GM21619 (cell line): ENCODE measurements around the gene CAB39L.

Experiments
- ATAC-seq: cut with Tn5 transposase; IDR thresholded peaks from one replicate; pipeline ENCODE4 v1.9.1; 2021; ENCODE audit not compliant: unreplicated experiment

CAB39L gene

GRCh38 chr13:49443357-49443703 lies 534 bp downstream of the CAB39L start:
- ATAC-seq, result no peak

GRCh38 chr13:49441846-49442245 lies 2.0 kb downstream of the CAB39L start:
- no peak for ATAC-seq

DNA sequence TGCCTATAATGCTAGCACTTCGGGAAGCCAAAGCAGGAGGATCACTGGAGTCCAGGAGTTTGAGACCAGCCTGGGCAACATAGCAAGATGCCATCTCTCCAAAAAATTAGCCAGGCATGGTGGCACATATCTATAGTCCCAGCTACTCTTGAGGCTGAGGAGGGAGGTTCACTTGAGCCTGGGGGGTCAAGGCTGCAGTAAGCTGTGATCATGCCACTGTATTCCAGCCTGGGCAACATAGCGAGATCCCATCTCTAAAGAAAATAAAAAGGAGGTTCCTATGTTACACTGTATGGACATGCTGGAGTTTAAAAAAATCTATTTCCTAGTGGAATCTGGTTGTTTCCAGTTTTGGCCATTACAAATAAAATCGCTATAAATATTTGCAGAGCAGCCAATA lies 2.6 kb downstream of the CAB39L start:
- ATAC-seq, result no peak

DNA sequence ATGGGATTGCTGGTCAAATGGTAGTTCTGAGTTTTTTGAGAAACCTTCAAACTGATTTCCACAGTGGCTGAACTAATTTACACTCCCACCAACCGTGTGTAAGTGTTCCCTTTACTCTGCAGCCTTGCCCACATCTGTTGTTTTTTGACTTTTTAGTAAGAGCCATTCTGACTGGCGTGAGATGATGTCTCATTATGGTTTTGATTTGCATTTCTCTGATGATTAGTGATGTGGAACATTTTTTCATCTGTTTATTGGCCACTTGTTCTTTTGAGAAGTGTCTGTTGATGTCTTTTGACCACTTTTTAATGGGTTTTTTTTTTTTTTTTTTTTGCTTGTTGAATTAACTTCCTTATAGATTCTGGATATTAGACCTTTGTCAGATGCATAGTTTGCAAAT lies 4.3 kb downstream of the CAB39L start:
- ATAC-seq, result no peak

DNA sequence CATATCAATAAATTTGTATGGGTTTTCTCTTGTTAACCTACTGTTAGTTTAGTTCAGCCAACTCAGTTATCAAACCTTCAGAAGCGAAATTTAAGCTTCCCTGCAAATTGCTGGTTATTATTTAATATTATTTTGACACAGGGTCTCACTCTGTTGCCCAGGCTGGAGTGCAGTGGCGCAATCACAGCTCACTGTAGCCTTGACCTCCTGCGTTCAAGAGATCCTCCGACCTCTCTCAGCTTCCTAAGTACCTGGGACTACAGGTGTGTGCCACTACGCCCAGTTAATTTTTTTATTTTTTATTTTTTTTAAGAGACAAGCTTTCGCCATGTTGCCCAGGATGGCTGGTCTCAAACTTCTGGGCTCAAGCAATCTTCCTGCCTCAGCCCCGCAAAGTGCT lies 6.2 kb downstream of the CAB39L start:
- ATAC-seq, result no peak

DNA sequence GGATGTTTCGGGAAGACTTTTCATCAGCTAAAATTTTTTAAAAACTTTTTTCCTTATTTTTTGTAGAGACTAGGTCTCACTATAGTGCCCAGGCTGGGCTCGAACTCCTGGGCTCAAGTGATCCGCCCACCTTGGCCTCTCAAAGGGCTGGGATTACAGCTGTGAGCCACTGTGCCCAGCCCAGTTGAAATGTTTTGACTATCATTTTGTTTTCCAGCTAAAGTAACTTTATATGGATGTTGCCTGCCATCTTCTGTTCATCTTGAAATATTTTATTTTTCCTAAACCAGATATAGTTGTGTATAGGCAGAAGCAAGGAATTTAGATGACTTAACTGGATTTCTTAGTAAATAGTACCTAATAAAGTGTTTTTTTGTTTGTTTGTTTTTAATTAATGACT lies 7.0 kb downstream of the CAB39L start:
- ATAC-seq, result no peak

DNA sequence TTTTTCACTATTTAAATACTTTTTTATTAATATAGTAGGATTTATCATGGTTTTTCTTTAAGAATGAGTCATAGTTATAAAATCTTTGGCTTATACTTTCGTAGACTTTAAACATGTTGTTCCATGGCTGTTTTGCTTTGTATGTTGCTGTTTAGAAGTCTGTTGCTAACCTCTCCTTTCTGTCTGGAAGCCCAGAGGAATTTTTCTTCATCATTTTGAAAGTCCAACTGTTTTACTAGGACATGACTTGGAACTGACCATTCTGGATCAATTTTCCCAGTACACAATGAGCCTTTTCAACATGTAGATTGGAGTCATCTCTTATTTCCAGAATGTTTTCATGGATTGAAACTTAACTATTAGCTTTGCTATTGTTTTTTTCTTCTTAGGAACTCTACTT lies 7.9 kb downstream of the CAB39L start:
- ATAC-seq, result no peak

DNA sequence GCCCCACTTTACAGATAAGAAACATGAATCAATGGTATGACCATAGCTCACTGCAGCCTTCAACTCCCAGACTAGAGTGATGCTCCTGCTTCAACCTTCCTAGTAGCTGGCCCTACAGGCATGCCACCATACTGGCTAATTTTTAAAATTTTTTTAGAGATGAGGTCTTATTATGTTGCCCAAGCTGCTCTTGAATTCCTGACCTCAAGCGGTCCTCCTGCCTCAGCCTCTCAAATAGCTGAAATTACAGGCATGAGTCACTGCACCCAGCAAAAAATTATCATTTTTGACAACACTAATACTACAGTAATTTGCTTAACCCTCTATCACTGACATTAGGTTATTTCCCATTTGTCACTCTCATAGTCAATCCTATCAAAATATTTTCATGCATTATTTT lies 14.7 kb downstream of the CAB39L start:
- ATAC-seq, result no peak

- no peak for ATAC-seq
Observed at GRCh38 chr13:49428041-49428763, 15.7 kb downstream of the CAB39L start.

- no peak for ATAC-seq
Observed at GRCh38 chr13:49424011-49424560, 19.8 kb downstream of the CAB39L start.

GRCh38 chr13:49421391-49421790 lies 22.5 kb downstream of the CAB39L start:
- peak; percentile 75 for ATAC-seq

- ATAC-seq, result no peak
Observed at GRCh38 chr13:49419276-49419675, 24.6 kb downstream of the CAB39L start.

GRCh38 chr13:49418206-49418605 lies 25.7 kb downstream of the CAB39L start:
- no peak for ATAC-seq

DNA sequence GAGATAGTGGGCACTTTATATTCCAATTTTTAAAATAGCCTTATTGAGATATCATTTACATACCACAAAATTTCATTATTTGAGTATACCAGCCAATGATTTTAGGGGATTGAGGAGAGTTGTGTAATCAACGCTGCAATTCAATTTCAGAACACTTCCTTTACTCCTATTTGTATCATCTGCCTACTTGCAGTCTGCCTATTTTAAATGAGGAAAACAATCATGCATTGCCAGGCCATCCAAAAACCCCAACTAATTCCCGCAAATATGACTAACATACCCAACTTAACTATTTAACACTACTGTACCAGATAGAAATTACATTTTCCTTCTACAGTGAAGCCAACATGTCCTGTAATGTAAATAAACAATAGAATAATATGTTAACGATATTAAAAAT lies 26.7 kb downstream of the CAB39L start:
- no peak for ATAC-seq

GRCh38 chr13:49412749-49413148 lies 31.1 kb downstream of the CAB39L start:
- ATAC-seq, result no peak

- ATAC-seq, result no peak
Observed at GRCh38 chr13:49411353-49411752, 32.5 kb downstream of the CAB39L start.

GRCh38 chr13:49410477-49410876 lies 33.4 kb downstream of the CAB39L start:
- ATAC-seq, result no peak

DNA sequence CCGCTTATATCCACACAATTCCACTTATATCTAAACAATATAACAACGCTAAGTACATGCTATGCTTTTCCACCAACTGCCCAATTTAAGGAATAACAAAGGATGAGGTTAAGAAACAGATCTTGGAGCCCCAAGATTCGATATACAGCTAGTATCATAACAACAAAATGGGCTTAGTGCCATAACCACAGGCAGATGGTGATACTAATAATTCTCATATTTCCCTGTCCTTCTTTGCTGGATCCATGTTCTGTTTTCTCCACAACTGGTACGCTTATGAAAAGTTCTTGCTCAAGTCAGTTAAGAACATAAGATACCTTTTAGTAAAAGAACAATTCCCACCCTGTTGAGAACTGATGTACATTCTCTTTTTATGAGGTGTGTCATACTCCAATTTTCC lies 33.9 kb downstream of the CAB39L start:
- no peak for ATAC-seq

GRCh38 chr13:49409008-49409407 lies 34.9 kb downstream of the CAB39L start:
- no peak for ATAC-seq

DNA sequence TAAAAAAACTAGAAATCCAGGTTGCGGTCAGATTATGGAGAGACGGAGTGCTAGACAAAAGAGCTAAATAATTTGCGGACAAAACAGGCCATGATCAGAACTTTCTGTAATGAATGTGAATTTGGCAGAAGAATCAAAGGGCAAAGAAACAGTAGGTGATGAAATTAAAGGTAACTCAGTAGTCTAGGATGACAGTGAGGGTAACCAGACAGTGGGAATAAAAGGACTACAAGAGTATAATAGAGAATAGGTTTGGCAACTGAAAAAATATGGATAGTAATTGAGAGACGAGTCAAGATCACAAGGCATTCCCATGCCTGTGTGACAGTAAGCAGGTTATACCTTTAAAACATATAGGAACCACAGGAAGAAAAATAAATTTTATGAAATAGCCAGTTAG lies 35.9 kb downstream of the CAB39L start:
- ATAC-seq, result no peak

DNA sequence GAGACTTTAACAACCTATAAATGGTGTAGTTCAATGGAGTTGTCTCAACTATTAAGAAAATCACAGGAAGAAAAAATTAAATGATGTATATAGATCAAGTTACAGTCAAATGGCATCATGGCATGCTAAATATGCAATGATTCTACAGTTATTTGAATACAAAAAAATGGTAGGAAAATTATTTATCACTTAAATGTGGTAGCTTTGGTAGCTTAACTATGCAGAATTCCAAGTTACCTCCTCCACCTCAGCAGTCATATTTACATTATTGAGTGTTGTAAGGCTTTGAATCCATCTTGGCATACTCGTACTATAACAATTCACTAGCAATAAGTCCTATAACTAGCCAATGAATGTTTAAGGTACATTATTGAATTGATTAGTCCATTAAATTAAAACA lies 36.8 kb downstream of the CAB39L start:
- no peak for ATAC-seq

- no peak for ATAC-seq
Observed at GRCh38 chr13:49404703-49405020, 39.2 kb downstream of the CAB39L start.

- ATAC-seq, result no peak
Observed at GRCh38 chr13:49403996-49404702, 39.7 kb downstream of the CAB39L start.
